ENCODE results near the gene SPEN.
"Not testable (repeated sequence)": the region's sequence is repeated elsewhere in the genome, so short reads cannot be mapped to it uniquely, and the experiment has no call there.

The SPEN gene

GRCh38 chr1:15902882-15903281 lies 55.4 kb downstream of the SPEN start:
- DNase-seq: no peak

GRCh38 chr1:15908597-15908996 lies 61.1 kb downstream of the SPEN start:
- DNase-seq: no peak

GRCh38 chr1:15911141-15911540 lies 63.6 kb downstream of the SPEN start:
- no peak for DNase-seq

GRCh38 chr1:15911927-15912326 lies 64.4 kb downstream of the SPEN start:
- DNase-seq: no peak

- DNase-seq: not testable (repeated sequence)
Measured at GRCh38 chr1:15913607-15914006, 66.1 kb downstream of the SPEN start.

- no peak for DNase-seq
Measured at GRCh38 chr1:15915991-15916390, 68.5 kb downstream of the SPEN start.

- DNase-seq: no peak
Measured at GRCh38 chr1:15916417-15916816, 68.9 kb downstream of the SPEN start.

- DNase-seq: no peak
Measured at GRCh38 chr1:15916916-15917315, 69.4 kb downstream of the SPEN start.

- peak; percentile 39 for DNase-seq
Measured at GRCh38 chr1:15918962-15919715, 71.6 kb downstream of the SPEN start.

GRCh38 chr1:15923241-15923640 lies 75.7 kb downstream of the SPEN start:
- DNase-seq: no peak

GRCh38 chr1:15926448-15926847 lies 78.9 kb downstream of the SPEN start:
- DNase-seq: not testable (repeated sequence)

GRCh38 chr1:15928971-15929965 lies 81.8 kb downstream of the SPEN start:
- DNase-seq: no peak

- DNase-seq: no peak
Measured at GRCh38 chr1:15931401-15931800, 83.9 kb downstream of the SPEN start.

GRCh38 chr1:15931884-15932283 lies 84.4 kb downstream of the SPEN start:
- no peak for DNase-seq

- no peak for DNase-seq
Measured at GRCh38 chr1:15932612-15933011, 85.1 kb downstream of the SPEN start.

- DNase-seq: no peak
Measured at GRCh38 chr1:15933684-15934083, 86.2 kb downstream of the SPEN start.

- DNase-seq: no peak
Measured at GRCh38 chr1:15934211-15935055, 86.9 kb downstream of the SPEN start.

- DNase-seq: no peak
Measured at GRCh38 chr1:15935056-15935950, 87.8 kb downstream of the SPEN start.

GRCh38 chr1:15936025-15936424 lies 88.5 kb downstream of the SPEN start:
- DNase-seq: no peak

GRCh38 chr1:15937146-15937545 lies 89.6 kb downstream of the SPEN start:
- no peak for DNase-seq

GRCh38 chr1:15937706-15938168 lies 90.2 kb downstream of the SPEN start:
- DNase-seq: no peak
